GM21381 (cell line): ENCODE measurements around the gene ZNF148.

ENCODE experiments used
- ATAC-seq: cut with Tn5 transposase; IDR thresholded peaks from one replicate; pipeline ENCODE4 v1.9.1; 2021; ENCODE audit warnings: mild to moderate bottlenecking, moderate library complexity; ENCODE audit not compliant: unreplicated experiment

ZNF148 gene

DNA sequence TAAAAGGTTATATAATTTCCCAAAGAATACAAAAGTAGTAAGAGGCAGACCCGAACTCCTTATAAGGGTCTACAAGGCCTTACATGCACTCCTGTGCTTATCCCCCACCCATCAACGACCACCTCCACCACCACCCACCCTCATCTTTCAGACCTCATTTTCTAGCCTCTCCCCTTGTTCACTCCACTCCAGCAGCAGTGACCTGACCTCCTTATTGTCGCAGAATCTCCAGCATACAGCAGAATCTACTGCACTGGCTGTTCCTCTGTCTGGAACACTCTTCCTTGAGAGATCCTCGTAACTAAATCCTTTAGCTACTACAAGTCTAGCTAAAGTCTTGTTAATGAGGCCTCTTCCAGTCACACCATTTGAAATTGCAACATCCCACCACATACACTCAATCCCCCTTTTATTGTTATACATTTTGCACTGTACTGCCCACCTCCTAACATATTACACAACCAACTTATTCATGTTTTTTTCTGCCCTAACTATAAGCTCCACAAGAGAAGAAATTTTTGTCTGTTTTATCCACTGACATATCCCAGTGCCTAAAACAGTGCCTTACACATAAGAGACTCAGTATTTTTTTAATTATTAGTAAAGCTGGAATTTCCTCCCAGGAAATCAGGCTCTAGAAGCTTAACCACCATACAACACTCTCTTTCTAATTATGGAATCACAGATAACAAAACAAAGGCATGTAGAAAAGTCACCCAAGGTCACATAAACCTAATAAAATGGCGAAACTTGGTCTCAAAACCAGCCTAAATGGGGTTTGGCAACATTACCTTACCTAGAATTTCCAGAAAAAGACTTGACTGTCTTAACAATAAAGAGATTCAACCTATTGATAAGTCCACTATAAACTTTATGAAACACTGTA is 40.2 kb downstream of the ZNF148 start:
- ATAC-seq = no peak

DNA sequence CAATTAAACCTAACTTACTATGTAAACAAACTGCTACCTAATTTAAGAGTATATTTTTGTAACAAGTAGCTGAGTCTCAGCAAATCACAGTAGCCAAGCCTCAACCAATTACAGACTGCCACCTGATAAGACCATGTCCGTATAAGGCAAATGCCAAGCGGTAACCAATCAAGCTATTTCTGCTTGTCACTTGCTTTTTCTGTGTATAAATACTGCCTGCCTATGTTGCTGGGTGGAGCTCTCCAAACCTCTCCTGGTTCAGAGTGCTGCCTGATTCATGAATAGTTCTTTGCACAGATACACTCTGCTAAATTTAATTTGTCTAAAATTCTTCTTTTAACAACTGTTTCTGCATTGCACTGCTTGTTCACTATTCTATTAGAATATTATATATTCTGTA is 42.6 kb downstream of the ZNF148 start:
- no peak for ATAC-seq

DNA sequence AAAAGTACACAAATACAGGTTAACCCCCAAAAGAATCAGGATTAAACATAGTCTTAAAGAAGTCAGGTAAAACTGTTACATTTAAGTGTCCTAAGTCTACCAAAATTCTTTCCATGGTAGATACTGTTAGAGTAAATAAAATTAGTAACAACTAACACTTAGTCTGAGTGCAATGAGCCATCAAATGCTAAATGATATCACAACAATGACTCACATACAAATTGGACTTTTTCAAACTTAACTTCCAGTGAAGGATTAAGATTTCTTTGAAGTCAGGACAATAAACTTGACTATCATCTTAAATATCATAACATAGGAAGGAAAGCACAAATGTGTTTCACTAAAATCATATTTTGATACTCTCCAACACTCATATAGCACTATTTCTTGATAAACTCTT is 43.9 kb downstream of the ZNF148 start:
- no peak for ATAC-seq

DNA sequence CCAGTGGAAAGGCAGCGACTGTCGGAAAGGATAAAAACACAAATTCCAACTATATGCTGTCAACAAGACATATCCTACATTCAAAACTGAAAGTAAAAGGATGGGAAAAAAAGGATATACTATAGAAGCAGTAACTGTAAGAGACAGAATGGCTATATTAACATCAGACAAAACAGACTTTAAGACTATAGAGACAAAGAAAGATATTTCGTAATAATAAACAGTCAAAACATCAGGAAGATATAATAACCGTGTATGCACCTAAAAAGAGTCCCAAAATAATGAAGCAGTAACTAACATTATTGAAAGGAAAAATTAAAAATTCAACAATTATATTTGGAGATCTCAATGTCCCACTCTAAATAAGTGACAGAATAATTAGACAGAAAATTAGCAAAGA is 48.2 kb downstream of the ZNF148 start:
- no peak for ATAC-seq

DNA sequence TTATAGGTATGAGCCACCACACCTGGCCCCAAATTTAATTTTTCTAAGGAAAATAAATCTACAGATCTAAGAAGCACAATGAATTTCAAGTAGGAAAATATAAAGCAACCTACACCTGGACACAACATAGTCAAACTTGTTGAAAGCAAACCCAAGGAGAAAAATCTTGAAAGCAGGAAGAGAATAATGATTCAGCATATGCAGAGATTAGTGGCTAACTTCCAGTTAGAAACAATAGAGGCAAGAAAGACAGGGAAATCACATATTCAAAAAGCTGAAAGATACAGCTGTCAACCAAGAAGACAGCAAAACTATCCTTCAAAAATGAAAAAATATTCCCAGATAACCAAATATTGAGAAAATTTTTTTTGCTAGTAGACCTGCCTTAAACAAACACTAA is 49.4 kb downstream of the ZNF148 start:
- ATAC-seq = no peak

DNA sequence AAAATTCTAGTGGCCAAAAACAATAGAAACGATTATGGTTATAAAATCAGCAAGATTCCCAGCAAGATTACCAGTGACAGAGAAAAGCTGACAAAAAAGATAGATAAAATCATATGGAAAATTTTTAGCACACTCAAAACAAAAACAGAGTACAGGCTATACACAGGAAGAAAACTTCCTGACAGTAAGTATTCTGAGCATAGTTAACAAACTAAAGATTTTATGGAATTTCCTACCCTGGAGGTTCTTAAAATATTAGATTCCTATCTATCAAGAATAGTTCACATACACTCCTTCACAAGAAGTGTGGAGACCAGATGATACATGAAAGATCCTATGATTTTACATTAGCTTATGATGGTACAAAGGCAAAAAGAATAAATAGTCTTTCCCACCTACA is 50.8 kb downstream of the ZNF148 start:
- no peak for ATAC-seq

DNA sequence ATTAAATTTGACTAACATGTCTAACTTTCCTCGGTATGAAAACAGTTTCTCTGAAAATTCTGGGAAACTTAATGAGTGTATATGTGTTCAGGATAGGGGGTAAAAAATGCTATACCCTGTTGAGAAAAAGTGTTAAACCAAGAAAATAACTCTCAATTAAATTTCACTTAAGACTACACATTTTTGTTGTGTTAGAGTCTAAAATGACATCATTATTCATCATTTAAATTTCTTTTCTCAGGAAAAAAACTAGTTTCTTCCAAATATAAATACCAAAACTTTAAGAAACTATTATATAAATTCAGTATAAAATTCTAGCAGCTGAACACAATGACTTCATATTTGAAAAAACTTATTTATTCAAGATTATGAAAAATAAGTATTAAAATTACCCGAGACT is 52.2 kb downstream of the ZNF148 start:
- ATAC-seq = no peak

DNA sequence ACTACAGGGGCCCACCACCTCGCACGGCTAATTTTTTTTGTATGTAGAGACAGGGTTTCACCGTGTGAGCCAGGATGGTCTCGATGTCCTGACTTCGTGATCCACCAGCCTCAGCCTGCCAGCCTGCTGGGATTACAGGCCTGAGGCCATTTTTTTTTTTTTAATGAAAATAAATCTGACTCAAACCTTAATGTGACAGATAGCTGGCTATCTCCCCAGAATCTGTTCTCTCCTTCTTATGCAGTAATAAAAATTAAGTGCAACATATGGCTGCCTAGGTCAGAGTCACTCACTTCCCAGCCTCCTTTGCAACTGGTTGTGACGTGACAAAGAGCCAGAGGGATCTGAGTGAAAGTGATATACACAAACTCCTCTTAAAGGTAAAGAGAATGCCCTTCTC is 53.0 kb downstream of the ZNF148 start:
- no peak for ATAC-seq

DNA sequence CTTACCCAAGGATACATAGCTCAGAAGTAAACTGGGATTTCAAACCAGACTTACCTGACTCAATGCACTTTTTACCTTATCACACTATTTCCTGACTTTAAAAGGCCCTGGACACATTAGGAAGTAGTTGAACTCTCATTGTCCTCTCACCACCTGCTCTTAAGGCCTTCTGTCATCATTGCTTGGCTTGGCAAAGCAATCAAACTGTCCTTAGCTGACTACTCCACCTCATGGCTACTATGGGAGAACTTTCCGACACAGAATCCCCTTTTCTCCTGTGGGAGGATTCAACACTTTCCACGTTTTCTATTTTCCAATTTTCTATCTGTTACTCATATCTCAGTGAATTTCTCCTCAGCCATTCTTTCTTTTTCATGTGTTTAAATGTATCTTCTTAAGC is 55.4 kb downstream of the ZNF148 start:
- ATAC-seq = no peak

DNA sequence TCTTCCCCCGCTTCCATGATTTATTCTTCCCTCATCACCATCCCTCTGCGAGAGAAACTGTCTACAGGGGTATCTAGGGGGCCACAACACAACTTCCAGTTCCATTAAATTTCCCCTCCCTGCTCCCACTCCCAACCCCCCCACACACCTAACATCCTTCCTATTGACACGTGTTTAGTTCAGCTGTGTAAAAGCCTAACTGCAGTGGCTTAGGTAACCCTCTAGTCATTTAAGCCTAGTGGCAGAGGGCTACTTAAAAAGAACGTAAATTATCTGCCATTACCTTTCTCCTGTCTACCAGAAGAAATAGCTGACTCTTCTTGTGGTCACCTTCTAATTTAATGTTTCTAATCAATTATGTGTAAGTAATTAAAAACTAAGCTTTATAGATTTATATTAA is 56.3 kb downstream of the ZNF148 start:
- no peak for ATAC-seq

DNA sequence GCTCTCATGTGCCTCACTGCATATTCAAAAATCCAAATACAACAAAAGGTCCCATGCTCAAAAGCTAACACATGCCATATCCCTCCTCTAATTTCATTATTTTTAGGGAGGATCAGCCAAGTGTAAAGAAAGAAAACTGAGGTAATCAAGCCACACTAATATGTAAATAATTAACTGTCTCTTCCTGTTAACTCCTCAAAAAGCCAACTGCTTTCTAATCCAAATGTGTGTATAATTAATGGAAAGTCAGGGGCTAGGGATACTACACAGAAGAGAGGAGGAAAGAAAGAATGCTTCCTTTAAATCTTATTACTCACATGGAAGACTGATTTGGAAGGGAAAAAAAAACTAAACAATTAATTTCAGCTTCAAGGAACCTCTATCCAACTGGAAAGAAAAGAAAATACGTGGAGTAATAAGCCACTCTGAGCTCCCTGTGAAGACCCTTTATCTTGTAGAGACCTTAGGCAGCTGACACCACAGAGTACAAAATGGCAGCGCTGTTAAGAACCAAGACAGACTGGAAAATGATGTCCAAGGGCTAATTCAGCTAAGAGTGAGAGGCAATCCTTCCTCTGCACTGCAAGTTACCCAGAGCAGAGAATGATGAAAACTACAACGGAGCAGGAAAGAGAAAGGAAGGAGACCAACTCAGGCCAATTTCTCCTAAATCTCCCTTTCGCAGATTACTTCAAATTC is 56.8 kb downstream of the ZNF148 start:
- no peak for ATAC-seq

DNA sequence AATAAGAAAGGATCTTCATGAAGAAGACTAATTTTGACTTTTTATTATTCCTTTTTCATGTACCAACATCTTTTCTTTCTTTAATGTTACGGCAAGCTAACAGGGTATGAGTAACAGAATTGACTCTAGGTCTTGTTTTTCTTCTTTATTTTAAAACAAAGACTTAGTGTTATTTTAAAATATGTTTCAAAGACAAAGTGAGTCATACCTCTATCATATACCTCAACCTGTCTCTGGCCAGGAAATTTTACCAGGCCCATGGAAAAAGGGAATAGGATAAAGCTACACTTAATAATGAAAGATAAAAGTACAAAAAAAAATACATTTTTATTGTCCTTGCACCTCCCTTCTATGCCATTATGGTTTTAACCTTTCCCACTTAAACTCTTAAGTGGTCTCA is 57.4 kb downstream of the ZNF148 start:
- no peak for ATAC-seq

DNA sequence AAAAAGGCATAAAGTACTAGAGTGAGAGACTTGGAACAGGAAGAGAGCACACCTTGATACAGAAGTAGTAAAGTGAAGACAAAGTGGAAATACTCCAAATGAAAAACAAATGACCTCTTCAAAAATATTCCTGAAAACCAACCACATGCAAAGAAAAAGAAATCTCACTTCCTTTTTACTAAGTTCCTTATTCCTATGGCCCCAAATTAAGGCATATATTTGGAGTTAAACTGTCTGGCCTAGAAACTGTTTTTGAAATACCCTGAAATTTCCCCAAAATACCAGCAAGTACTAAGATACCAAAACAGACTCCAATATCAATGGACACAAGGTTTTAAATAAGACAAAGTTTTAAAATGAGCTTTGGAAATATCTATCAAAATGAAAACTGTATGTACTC is 58.2 kb downstream of the ZNF148 start:
- ATAC-seq = no peak

DNA sequence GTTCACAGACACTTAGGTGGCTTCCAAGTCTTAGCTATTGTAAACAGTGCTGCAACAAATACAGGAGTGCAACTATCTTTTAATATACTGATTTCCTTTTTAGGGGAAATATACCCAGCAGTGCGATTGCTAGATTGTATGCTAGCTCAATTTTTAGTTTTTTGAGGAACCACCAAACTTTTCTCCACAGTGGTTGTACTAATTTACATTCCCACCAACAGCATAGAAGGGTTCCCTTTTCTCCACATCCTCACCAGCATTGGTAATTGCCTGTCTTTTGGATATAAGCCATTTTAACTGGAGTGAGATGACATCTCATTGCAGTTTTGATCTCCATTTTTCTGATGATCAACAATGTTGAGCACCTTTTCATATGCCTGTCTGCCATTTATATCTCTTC is 58.9 kb downstream of the ZNF148 start:
- no peak for ATAC-seq

DNA sequence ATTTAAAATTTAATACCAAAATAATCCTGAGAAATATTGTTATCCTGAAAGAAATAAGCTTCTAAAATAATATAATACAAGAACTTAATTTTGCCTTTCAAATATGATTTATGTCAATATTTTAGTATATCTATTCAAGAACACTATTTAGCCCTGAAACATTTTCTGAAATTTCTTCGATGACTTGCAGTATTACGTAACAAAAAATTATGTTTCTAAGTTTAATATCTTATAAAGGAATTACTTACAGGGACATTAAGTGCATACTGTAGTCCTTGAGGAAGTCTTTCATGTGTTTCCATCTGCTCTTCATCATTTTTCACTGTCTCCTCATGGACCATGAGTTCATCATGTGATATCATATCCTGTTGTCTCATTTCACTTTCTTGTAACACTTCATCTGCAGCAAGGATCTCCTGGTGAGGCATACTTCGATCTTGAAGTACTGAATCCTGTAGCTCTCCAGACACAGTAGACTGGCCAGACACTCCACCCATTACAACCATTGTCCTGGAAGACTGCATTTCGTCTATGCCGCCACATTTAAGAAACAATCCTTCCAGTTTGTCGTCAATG is 62.0 kb downstream of the ZNF148 start:
- ATAC-seq = no peak

DNA sequence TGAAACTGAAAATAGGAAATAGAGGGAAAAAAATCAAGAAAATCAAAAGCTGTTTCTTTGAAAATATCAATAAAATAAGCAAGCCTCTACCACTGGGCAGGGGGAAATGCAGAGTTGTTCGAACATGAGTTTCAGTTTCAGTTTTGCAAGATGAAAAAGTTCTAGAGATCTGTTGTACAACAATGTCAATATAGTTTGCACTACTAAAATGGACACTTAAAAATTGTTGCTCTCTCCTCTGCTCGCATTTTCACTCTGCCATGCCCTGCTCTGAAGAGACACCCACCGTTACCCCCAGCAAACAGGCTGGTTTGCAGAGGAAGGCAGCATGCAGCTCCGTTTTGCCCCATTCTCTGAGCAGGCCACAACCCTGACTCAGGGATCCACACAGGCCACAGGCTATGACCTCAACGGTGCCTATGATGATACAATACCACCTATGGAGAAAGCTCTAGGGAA is 64.5 kb downstream of the ZNF148 start:
- no peak for ATAC-seq

DNA sequence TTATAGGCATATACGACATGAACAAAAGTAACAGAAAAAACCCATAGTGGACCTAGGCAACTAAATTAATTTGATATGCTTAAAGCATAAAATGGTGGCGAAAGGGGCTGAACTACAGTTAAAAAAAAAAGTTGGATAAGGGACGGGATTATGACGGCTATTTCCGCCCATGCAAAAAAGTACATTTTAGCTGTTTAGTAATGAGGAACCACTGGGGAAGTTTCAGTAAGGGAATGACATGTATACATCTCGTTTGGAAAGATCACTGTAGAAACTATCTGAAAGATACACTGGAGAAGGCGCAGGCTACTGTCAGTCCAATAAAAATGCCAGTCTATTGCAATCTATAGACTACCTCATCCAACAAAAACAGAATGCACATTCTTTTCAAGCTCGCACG is 65.6 kb downstream of the ZNF148 start:
- ATAC-seq = no peak

DNA sequence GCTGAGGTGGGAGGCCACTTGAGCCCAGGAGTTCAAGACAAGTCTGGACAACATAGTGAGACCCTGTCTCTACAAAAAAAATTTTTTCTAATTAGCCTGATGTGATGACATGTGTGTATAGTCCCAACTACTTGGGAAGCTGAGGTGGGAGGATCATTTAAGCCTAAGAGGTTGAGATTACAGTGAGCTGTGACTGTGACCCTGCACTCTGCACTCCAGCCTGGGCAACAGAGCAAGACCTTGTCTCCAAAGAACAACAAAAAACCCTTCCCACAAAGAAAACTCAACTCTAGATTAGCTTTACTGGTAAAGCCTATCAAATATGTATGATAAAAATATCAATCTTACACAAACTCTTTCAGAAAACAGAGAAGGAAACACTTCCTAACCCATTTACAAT is 68.5 kb downstream of the ZNF148 start:
- no peak for ATAC-seq

DNA sequence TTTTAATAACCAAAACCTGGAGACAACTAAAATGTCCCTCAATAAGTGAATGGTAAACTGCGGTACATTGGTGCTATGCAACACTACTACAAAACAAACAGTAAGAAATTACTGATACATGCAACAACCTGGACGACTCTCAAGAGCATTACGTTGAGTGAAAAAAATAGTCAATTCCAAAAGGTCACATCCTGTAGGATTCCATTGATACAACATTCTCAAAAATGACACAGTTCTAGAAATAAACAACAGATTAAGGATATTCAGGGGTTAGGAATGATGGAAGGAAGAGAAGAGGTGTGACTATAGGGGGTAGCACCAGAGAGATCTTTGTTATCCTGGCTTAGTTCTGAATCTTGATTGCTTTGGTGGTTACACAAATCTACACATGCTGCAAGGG is 72.2 kb downstream of the ZNF148 start:
- ATAC-seq = no peak

DNA sequence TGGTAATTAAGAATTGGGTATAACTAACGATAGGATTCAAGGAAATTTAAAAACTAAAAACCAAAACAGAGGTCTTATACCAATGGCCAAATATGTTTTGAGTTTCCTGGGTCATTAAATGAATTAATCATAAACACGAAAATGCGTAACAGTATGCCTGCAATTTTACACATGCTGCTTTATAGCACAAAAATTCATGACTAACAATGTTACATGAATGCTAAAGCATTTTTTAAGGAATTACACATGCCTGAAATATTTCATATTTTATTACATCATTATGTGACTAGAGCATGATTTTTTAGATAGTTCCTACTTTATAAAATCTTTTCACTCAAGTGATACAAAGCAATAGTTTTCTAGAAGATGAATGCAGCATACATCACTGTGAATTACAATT is 74.7 kb downstream of the ZNF148 start:
- no peak for ATAC-seq

DNA sequence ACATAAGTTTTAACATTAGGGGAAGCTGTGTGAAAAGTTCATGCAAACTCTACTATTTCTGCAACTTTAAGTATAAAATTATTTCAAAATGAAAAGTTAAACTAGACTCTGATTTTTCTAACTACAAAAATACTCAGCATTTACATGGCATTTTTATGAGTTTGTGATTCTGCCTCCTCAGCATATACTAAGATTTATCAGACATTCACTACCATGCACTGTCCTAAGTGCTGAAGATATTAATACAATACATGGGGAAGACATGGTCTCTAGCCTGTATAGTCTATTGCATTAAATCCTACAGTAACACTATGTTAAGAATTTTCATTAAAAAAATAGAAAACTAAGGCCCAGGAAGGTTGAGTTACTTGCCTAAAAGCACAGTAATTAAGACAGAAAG is 80.7 kb downstream of the ZNF148 start:
- no peak for ATAC-seq

DNA sequence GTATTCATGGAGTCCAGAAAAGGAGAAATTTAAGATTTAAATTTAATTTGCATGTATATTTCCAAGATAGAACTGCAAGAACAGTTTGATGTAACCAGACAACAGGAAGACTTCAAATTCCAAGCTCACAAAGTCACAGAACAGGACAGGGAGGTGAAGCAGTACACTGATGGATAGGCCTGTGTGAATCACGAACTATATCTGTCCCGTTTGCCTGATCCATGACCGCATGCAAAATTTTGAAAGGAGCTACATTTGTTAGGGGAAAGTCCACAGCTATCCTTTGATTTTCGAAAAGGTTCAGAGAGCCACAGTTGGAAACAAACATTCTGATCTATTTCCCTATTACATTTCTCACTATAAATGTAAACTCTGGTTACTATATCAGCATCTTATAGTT is 83.1 kb downstream of the ZNF148 start:
- ATAC-seq = no peak
